Gastroesophageal sphincter (tissue), 4 donors: ENCODE results near the gene NOC3L. TPM values are rescaled to one million over a fixed set of nuclear protein-coding genes. Genes with fewer than 3 reads are reported as not detected.
A peak's percentile ranks its signal among the peaks of the same experiment; 100 is the strongest.
"Not testable (repeated sequence)": the region's sequence is repeated elsewhere in the genome, so short reads cannot be mapped to it uniquely, and the experiment has no call there.

Source experiments
- ATAC-seq: fragments of 150-250 bp; one replicate; pipeline ENCODE4 v1.9.1; 2016; ENCODE audit warnings: mild to moderate bottlenecking, moderate library complexity
- H3K27ac ChIP-seq, 4 donors: fragments of 200-600 bp; sonication (generic) in 3 of 4; 1 replicate in 3 of 4; 2 replicates in 1 of 4; pipeline ENCODE4 v1.5.1; 2016 to 2019
- H3K27me3 ChIP-seq: fragments of 200-600 bp; sonication (generic); one replicate; pipeline ENCODE4 v1.5.1; 2019
- H3K36me3 ChIP-seq, 2 donors: fragments of 200-600 bp; sonication (generic); one replicate each; pipeline ENCODE4 v1.5.1; 2019; ENCODE audit warnings: control low read depth in 1 of 2
- H3K4me1 ChIP-seq, 3 donors: fragments of 200-600 bp; sonication (generic); 1 replicate in 2 of 3; 2 replicates in 1 of 3; pipeline ENCODE4 v1.5.1; 2016 to 2019; ENCODE audit warnings: control low read depth in 2 of 3
- H3K4me3 ChIP-seq, 2 donors: fragments of 200-600 bp; sonication (generic); one replicate each; pipeline ENCODE4 v1.5.1; 2019; ENCODE audit warnings: mild to moderate bottlenecking in 1 of 2, moderate library complexity in 1 of 2
- H3K9me3 ChIP-seq, 3 donors: fragments of 200-600 bp; sonication (generic); one replicate each; pipeline ENCODE4 v1.5.1; 2017 to 2019; ENCODE audit warnings: control low read depth in 2 of 3
- EP300 ChIP-seq: sonication (generic); formaldehyde crosslinking; IDR thresholded peaks from one replicate; pipeline ENCODE4 v1.6.1; 2017; ENCODE audit warnings: antibody characterized with exemption, mild to moderate bottlenecking
- POLR2A ChIP-seq, 2 donors: fragments of 450-650 bp; IDR thresholded peaks; one replicate each; pipeline ENCODE4 v1.6.1; 2017; ENCODE audit warnings: antibody characterized with exemption in 2 of 2, mild to moderate bottlenecking in 2 of 2, moderate library complexity in 1 of 2
- POLR2AphosphoS5 ChIP-seq: sonication (generic); formaldehyde crosslinking; IDR thresholded peaks from one replicate; pipeline ENCODE4 v1.6.1; 2017; ENCODE audit warnings: antibody characterized with exemption
- WGBS, 2 donors: methylation state at CpG; one replicate each; pipeline ENCODE4 v1.1.5; 2018; ENCODE audit warnings: low coverage in 1 of 2; 5-methylcytosine and 5-hydroxymethylcytosine counted together
- total RNA-seq, 4 donors: library from RNA; depleted of rRNA; stranded (reverse); fragments of >200 nt; gene quantifications; one replicate each; pipeline ENCODE4 v1.1.0, GENCODE V29; 2016
- TF ChIP-seq, protein P1 (sequence below), 4 experiments: fragments of 200-600 bp in 2 of 4; fragments of 450-650 bp in 2 of 4; sonication (generic) in 1 of 4; IDR thresholded peaks; one replicate each; pipeline ENCODE4 v1.5.1; 2017 to 2019; ENCODE audit warnings: antibody characterized with exemption in 4 of 4, mild to moderate bottlenecking in 2 of 4, moderate library complexity in 2 of 4

The NOC3L gene
- total RNA-seq, 4 donors from 2014 or later = 19.4 to 31.0 (median 24.5) TPM

DNA sequence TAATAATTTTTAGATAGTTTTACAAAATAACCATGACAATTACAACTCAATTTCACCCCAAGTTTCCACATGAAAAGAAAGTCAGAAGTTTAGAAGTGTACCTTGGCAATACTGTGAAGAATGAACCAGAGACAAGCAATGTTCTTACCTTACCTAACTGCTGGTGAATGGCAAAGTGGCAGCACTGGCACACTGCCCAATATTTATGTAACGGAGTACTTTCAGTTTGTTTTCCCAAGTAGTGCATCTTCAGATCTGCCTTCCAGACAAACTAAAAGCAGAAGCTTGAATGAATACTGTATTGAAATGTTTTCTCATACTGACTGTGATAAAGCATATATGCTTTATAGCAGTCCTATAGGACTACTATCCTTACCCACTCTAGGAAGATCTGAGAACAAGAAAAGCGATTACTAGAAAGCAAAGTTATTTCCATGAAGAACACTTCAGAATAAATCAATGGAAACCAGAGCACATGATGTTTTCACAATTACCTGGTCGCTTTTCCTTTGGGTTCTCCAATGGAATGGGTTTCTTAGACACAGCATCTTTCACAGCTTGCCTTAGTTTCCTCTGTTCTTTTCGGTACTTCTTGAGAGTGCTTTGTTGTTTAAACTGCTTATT, 1.5 kb downstream of the NOC3L start:
- peak overlapping the region in 1 of 2 donors; percentile 75 for H3K4me3 ChIP-seq
- 75 to 76% methylated on average over 4 of the region's 4 CpGs for WGBS, 2 donors
- TF ChIP-seq, protein P1, sequence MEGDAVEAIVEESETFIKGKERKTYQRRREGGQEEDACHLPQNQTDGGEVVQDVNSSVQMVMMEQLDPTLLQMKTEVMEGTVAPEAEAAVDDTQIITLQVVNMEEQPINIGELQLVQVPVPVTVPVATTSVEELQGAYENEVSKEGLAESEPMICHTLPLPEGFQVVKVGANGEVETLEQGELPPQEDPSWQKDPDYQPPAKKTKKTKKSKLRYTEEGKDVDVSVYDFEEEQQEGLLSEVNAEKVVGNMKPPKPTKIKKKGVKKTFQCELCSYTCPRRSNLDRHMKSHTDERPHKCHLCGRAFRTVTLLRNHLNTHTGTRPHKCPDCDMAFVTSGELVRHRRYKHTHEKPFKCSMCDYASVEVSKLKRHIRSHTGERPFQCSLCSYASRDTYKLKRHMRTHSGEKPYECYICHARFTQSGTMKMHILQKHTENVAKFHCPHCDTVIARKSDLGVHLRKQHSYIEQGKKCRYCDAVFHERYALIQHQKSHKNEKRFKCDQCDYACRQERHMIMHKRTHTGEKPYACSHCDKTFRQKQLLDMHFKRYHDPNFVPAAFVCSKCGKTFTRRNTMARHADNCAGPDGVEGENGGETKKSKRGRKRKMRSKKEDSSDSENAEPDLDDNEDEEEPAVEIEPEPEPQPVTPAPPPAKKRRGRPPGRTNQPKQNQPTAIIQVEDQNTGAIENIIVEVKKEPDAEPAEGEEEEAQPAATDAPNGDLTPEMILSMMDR (IDR thresholded peaks at IDR 0.05) = no peak
- TF ChIP-seq EP300 (no peak), POLR2A (IDR thresholded peaks at IDR 0.05) (no peak), POLR2AphosphoS5 (no peak)
- peaks cover 0 to 25% (median 4%) of the 10 kb centered on the region in 3 donors for H3K4me1 ChIP-seq
- no peak for ATAC-seq
- H3K9me3 ChIP-seq = no peaks in the 10 kb centered on the region
- H3K27ac ChIP-seq = no peak overlapping the region
- H3K36me3 ChIP-seq = peaks cover 0 to 44% of the 10 kb centered on the region in 2 donors
- H3K27me3 ChIP-seq = no peaks in the 10 kb centered on the region

DNA sequence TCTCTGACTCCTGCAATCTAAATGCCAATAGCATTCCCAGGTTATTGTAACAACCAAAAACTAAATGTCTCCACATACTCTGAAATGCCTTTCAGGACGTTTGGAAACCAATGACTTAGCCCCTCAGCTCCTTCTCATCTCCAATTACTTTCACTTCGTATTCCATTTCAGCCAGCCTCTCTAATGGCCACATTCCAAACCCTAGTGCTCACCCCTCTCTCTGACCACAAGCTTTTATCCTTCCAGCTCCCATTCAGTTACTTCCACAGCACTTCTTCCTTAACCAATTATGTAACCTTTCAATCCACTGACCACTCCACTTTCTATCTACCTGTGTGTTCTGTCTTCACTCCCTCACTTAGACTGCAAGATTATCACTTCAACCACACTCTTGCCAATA, 4.3 kb downstream of the NOC3L start:
- Histone ChIP-seq H3K4me1 (peaks cover 0 to 25% (median 4%) of the 10 kb centered on the region in 3 donors), H3K9me3 (no peaks in the 10 kb centered on the region), H3K27ac (no peak overlapping the region), H3K27me3 (no peaks in the 10 kb centered on the region), H3K36me3 (peaks cover 0 to 69% of the 10 kb centered on the region in 2 donors), H3K4me3 (no peak overlapping the region)
- 64 to 66% methylated on average over 2 of the region's 2 CpGs for WGBS, 2 donors
- TF ChIP-seq POLR2AphosphoS5 (no peak), EP300 (no peak)
- TF ChIP-seq, protein P1 (IDR thresholded peaks at IDR 0.05) = no peak
- no peak for ATAC-seq

DNA sequence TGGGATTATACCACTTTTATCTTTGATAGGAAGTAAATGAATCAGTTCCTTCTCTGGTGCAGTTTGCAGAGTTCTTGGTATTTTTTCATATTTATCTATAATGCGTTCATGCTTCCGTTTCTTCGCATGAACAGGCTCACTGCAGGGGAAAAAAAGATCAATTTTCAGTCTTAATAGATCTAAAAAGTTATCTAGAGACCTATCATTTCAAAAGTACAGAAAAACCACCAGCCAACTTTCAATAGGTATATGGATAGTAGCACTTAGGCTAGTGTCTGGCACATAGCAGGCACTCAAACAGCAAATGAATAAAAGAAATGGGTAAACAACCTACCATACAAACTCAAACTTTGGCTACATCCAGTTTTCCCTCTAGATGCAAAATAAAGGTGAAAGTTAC, 5.5 kb downstream of the NOC3L start:
- peaks cover 0 to 23% (median 4%) of the 10 kb centered on the region in 3 donors for H3K4me1 ChIP-seq
- no peak overlapping the region for H3K27ac ChIP-seq
- ATAC-seq = no peak
- H3K4me3 ChIP-seq = no peak overlapping the region
- TF ChIP-seq, protein P1 (IDR thresholded peaks at IDR 0.05) = no peak
- no peak for TF ChIP-seq EP300
- TF ChIP-seq POLR2A (IDR thresholded peaks at IDR 0.05) = no peak
- TF ChIP-seq POLR2AphosphoS5 = no peak
- H3K9me3 ChIP-seq = no peaks in the 10 kb centered on the region
- WGBS, 2 donors = 79 to 97% methylated on average over 3 of the region's 3 CpGs
- H3K36me3 ChIP-seq = peaks cover 0 to 81% of the 10 kb centered on the region in 2 donors
- H3K27me3 ChIP-seq = no peaks in the 10 kb centered on the region

DNA sequence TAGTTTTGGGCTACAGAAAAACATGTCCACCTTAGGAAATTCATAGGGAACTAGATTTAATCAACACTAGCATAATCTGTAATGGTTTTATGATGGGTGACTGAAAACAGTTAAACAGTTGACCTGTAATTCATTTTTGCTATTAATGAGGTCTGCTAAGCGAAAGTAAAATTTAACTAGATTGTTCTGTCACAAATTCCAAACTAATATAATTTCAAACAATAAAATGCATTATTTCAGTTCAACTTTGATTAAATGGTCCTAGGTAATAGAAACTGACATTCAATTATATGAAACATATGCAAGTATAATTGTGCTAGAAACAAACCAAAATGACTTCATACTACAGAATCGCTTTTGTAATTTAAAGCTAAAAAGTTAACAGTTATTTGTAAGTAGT, 6.9 kb downstream of the NOC3L start:
- H3K27ac ChIP-seq = no peak overlapping the region
- no peak for ATAC-seq
- H3K4me3 ChIP-seq = no peak overlapping the region
- no peaks in the 10 kb centered on the region for H3K27me3 ChIP-seq
- no peaks in the 10 kb centered on the region for H3K9me3 ChIP-seq
- peaks cover 0 to 10% (median 0%) of the 10 kb centered on the region in 3 donors for H3K4me1 ChIP-seq
- TF ChIP-seq EP300 = no peak
- 92% methylated on average over 2 of the region's 2 CpGs for WGBS, 2 donors
- H3K36me3 ChIP-seq = peaks cover 0 to 91% of the 10 kb centered on the region in 2 donors

DNA sequence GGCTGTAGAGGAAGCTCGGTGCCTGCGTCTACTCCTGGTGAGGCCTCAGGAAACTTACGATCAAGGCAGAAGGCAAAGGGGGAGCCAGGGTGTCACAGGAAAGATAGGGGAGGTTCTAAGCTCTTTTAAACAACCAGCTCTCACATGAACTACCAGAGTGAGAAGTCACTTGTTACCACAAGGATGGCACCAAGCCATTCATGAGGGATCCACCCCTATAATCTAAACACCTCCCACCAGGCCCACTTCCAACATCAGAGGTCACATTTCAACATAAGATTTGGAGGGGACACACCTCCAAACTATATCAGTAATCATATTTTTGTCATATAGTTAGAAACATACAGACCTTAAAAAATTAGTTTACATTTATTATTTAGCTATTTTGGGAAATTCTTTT, 9.4 kb downstream of the NOC3L start:
- WGBS, 2 donors = 93 to 100% methylated on average over 2 to 3 of the region's 3 CpGs
- no peaks in the 10 kb centered on the region for H3K4me1 ChIP-seq
- no peak overlapping the region for H3K27ac ChIP-seq
- no peak overlapping the region for H3K4me3 ChIP-seq
- no peak for TF ChIP-seq POLR2A (IDR thresholded peaks at IDR 0.05)
- no peaks in the 10 kb centered on the region for H3K9me3 ChIP-seq
- H3K36me3 ChIP-seq = peaks cover 0 to 93% of the 10 kb centered on the region in 2 donors
- H3K27me3 ChIP-seq = no peaks in the 10 kb centered on the region
- ATAC-seq = no peak

DNA sequence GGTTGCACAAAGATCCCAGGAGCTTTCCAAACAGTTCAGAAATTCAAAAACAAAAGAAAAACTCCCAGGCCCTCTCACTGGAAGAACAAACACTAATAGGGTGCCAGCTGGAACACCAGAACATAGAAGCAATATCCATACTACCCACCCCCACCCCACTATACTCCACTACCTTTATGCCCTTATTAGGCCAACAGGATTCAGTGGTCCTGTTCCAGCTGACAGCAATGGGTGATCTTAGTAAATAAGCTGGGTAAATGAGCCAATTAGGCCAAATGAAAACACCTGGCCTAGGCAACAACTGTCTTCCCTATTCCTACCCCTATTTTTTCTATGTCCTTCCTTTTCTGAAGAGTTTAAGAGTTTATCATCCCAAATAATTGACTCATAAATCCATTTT, 11.7 kb downstream of the NOC3L start:
- Histone ChIP-seq H3K27me3 (no peaks in the 10 kb centered on the region), H3K9me3 (no peaks in the 10 kb centered on the region), H3K27ac (no peak overlapping the region), H3K4me1 (no peaks in the 10 kb centered on the region), H3K4me3 (no peak overlapping the region), H3K36me3 (peaks cover 0 to 82% of the 10 kb centered on the region in 2 donors)
- ATAC-seq = no peak
- TF ChIP-seq POLR2A (IDR thresholded peaks at IDR 0.05) = no peak
- TF ChIP-seq POLR2AphosphoS5 = no peak
- TF ChIP-seq, protein P1 (IDR thresholded peaks at IDR 0.05) = no peak
- TF ChIP-seq EP300 = no peak

DNA sequence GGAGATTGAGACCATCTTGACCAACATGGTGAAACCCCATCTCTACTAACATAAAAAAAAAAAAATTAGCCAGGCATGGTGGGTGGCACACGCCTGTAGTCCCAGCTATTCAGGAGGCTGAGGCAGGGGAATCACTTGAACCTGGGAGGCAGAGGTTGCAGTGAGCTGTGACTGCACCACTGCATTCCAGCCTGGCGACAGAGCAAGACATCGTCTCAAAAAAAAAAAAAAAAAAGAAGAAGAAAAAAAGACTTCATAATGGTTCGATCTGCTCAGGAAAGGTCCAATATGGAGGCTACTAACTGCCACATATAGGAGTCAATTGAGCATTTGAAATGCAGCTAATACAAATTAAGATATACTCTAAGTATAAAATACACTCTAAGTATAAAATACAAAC, 12.2 kb downstream of the NOC3L start:
- 76 to 83% methylated on average over 3 of the region's 4 CpGs for WGBS, 2 donors
- H3K4me3 ChIP-seq, H3K9me3 ChIP-seq, ATAC-seq, H3K4me1 ChIP-seq, H3K27ac ChIP-seq, H3K27me3 ChIP-seq: not testable (repeated sequence)
- H3K36me3 ChIP-seq = peaks cover 0 to 84% of the 10 kb centered on the region in 2 donors
